HG02884 (cell line): Measurements from ENCODE around the gene ICA1L.
A peak's percentile ranks its signal among the peaks of the same experiment; 100 is the strongest.
"Not testable (repeated sequence)": the region's sequence is repeated elsewhere in the genome, so short reads cannot be mapped to it uniquely, and the experiment has no call there.

Experiments used
- ATAC-seq: cut with Tn5 transposase; IDR thresholded peaks from one replicate; pipeline ENCODE4 v1.9.1; 2021; ENCODE audit warnings: mild to moderate bottlenecking, moderate library complexity; ENCODE audit not compliant: unreplicated experiment

Gene ICA1L

GRCh38 chr2:202848813-202849212, 22.8 kb downstream of the ICA1L start:
- no peak for ATAC-seq

- ATAC-seq = peak; percentile 74
Observed at GRCh38 chr2:202847693-202848524, 23.7 kb downstream of the ICA1L start.

GRCh38 chr2:202844656-202845055, 26.9 kb downstream of the ICA1L start:
- no peak for ATAC-seq

DNA sequence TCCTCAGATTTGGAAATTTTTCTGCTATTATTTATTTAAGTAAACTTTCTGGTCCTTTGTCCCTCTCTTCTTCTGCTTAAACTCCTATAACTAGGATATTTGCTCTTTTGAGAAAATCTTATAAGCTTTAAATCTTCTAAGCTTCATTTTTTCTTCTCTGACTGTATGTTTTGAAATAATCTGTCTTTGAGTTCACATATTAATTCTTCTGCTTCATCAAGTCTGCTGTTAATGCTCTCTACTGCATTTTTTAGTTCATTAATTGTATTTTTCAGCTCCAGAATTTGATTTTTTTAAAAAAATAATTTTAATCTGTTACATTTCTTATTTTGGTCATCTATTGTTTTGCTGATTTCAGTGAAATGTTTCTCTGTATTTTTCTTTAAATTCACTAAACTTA, 28.9 kb downstream of the ICA1L start:
- ATAC-seq = no peak

GRCh38 chr2:202841090-202841867, 30.3 kb downstream of the ICA1L start:
- ATAC-seq = no peak

GRCh38 chr2:202831242-202832220, 40.0 kb downstream of the ICA1L start:
- no peak for ATAC-seq

GRCh38 chr2:202824901-202825300, 46.7 kb downstream of the ICA1L start:
- ATAC-seq = no peak

DNA sequence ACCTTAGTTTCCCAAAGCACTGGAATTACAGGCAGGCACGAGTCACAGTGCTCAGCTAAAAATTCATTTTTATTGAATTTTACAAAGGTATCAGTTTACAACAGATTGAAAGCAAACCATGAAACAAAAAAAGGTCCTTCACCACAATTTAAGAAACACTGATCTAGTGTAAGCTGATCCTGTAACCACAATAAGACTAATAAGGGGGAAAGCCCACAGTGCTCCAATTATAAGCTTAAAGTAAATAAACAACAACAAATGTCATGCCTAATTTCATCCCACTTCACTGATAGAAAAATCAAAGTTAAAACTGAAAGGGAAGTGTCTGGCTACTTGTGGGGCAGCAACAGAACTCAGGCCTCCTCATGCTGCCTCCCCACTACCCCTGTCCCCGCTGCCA, 49.2 kb downstream of the ICA1L start:
- no peak for ATAC-seq

GRCh38 chr2:202821206-202822160, 50.1 kb downstream of the ICA1L start:
- no peak for ATAC-seq

DNA sequence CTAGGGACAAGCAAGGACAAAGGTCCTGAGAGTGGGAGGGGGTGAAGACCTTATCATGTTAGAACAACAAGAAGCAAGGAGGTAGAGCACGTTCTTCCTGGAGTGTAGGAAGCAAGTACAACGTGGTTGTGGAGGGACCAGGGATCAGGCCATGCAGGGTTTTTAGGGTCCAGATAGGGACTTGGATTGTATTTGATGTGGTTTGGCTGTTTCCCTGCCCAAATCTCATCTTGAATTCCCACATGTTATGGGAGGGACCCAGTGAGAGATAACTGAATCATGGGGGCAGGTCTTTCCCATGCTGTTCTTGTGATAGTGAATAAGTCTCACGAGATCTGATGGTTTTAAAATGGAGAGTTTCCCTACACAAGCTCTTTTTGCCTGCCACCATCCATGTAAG, 53.2 kb downstream of the ICA1L start:
- ATAC-seq = no peak

DNA sequence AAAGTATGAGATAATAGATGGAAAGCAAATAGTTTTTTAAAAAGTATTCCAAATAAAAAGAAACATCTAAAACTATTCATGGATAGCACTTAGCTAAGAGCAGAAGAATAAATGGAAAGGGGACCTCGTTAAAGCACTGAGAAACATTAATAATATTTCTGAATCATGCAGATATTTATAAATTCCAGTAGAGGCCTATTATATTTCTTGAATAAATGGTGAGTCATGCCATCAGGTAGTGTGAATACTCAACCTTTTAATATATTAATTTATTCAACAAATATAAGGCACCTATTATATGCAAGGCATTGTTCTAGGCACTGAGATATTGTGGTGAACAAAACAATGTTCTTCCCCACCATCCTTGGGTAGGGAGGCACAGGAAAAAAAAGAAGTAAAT, 53.8 kb downstream of the ICA1L start:
- no peak for ATAC-seq

DNA sequence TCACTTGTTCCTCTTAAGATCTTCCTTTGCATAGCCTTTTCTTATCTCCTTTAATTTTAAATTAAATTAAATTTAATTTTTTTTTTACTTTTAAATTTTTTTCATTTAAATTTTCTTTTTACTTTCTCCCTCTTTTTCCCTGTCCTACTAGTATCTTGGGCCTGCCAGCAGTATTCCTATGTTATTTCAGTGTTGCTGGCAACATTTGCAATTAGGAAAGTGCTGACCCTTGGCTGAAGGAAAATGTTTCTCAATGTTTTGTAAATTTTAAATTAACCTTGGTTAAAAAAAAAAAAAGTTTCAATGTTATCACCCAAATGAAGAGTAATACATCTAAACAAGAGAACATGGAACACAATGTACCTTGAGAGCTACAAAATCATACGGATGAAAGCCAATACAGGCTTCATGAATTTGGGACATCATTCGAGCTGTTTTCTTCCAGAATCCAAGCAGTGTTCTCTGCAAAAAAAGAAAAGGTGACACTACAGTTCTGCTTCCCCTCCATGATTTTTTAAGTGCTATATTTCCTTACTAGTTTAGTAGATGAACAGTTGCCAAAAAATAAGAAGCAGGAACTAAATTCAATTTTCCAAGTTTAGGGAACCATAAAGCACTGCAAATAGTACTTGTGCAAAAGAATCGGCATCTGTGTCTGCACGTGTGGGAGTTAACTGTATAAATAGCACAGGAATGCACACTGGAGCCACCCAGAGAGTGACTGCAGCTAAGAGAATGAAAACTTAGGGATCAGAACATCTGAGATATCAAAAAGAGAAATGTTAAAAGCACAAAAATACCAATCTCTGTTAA, 55.8 kb downstream of the ICA1L start:
- no peak for ATAC-seq

DNA sequence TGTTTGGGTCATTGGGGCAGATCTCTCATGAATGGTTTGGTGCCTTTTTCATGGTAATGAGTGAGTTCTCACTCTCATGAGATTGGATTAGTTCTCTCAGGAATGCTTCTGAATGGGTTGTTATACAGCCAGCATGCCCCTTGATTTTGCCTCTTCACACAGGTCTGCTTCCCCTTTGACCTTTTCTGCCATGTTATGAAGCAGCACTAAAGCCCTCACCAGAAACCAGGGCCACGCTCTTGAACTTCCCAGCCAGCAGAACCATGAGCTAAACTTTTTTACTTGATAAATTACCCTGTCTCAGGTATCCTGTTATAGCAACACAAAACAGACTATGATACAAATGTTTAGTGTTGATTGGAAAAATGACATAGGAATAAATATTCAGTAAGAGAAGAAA, 57.3 kb downstream of the ICA1L start:
- no peak for ATAC-seq

DNA sequence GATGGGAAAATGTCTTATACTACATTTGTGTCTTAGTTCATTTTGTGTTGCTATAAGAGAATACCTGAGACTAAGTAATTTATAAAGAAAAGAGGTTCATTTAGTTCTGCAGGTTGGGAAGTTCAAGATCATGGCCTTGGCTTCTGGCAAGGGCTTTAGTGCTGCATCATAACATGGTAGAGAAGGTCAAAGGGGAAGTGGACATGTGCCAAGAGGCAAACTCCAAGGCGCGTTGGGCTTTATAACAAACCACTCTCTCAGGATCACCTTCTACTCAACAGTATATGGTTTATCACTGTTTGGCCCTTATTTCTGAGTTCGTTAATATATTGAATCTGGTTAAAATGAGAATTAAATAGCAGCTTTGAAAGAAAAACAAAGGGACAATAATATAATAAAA, 58.2 kb downstream of the ICA1L start:
- no peak for ATAC-seq

DNA sequence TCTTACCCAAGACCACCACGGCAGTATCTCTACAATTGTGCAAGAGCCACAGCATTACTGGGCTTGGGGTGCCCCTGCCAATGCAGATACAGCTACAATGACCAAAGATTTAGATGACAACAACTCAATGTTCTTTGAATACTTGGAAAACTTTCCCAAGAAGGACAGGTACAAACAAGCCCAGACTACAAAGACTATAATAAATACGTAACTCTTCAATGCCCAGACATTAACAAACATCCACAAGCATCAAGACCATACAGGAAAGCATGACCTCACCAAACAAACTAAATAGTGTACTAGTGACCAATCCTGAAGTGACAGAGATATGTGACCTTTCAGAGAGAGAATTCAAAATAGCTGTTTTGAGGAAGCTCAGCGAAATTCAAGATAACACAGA, 62.8 kb downstream of the ICA1L start:
- ATAC-seq = no peak

DNA sequence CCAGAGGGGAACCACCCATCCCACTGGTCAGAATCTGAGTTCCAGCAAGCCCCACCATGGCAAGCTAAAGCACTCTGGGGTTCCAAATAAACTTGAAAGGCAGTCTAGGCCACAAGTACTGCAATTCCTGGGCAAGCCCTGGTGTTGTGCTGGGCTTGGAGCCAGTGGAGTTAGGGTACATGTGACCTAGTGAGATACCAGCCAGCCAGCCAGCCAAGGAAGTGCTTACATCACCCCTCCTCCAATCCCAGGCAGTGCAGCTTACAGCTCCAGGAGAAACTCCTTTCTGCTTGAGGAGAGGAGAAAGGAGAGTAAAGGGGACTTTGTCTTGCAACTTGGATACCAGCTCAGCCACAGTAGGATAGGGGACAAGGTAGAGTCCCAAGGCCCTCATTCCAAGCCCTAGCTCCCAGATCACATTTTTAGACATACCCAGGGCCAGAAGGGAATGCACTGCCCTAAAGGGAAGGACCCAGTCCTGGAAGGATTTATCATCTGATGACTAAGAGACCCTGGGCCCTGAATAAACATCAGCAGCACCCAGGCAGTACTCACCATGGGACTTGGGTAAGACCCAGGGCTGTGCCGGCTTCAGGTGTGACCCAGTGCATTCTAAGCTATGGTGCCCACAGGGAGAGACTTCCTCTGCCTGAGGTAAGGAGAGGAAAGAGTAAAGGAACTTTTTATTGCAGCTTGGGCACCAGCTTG, 64.0 kb downstream of the ICA1L start:
- not testable (repeated sequence) for ATAC-seq

GRCh38 chr2:202805911-202806310, 65.7 kb downstream of the ICA1L start:
- ATAC-seq = not testable (repeated sequence)

DNA sequence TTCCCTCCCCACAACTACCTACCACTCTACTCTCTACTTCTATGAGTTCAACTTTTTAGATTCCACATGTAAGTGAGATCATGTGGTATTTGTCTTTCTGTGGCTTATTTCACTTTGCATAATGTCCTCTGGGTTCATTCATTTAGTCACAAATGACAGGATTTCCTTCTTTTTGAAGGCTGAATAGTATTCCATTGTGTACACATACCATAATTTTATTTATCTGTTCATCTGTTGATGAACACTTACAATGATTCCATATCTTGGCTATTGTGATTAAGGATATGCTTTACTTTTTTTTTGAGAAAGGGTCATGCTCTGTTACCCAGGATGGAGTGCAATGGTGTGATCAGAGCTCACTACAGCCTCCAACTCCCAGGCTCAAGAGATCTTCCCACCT, 73.6 kb downstream of the ICA1L start:
- no peak for ATAC-seq
